ENCODE data around the gene RASA3.

DNA sequence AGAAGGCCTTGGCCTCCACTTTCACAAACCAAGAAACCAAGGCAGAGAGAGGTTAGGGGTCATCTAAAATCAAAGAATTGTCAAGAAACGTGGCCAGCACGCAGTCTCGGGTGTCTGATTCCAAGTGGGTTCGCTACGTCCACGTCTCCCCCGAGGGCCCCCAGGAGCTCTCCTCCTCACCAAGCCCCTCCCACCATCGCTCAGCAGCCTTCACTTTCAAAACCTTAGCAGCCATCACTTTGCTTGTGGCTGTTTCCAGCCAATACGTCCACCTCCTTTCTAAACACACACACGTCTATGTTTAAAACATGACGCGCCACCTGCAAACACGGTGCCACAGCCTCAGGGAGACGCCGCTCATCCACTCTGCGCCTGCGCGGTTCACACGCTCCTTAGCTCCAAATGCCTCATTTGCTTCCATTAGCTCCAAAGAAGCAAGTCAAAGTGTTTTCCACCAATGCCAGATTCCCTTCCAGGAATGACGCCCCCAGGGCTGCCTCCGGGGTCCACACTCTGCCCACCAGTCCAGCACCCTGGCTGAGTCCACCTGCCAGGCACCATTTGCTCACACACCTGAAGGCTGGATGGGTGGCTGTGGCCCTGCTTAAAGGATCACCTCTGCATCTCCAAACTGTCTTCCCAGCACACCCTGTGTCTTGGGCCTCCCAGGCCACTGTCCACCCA lies 5.5 kb downstream of the RASA3 start:
- TF ChIP-seq, protein P1, sequence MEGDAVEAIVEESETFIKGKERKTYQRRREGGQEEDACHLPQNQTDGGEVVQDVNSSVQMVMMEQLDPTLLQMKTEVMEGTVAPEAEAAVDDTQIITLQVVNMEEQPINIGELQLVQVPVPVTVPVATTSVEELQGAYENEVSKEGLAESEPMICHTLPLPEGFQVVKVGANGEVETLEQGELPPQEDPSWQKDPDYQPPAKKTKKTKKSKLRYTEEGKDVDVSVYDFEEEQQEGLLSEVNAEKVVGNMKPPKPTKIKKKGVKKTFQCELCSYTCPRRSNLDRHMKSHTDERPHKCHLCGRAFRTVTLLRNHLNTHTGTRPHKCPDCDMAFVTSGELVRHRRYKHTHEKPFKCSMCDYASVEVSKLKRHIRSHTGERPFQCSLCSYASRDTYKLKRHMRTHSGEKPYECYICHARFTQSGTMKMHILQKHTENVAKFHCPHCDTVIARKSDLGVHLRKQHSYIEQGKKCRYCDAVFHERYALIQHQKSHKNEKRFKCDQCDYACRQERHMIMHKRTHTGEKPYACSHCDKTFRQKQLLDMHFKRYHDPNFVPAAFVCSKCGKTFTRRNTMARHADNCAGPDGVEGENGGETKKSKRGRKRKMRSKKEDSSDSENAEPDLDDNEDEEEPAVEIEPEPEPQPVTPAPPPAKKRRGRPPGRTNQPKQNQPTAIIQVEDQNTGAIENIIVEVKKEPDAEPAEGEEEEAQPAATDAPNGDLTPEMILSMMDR (conservative IDR thresholded peaks at IDR 0.05; ENCODE audit: low read depth, low read length) = no peak
- TF ChIP-seq EZH2phosphoT487 (IDR thresholded peaks at IDR 0.05; ENCODE audit: borderline replicate concordance, low read length) = no peak
